GM19397 (cell line): ENCODE data around the gene CCDC158.
"Not testable (repeated sequence)": the region's sequence is repeated elsewhere in the genome, so short reads cannot be mapped to it uniquely, and the experiment has no call there.

Experiments used
- ATAC-seq: cut with Tn5 transposase; IDR thresholded peaks from one replicate; pipeline ENCODE4 v1.9.1; 2021; ENCODE audit warnings: mild to moderate bottlenecking, moderate library complexity; ENCODE audit not compliant: unreplicated experiment

Gene CCDC158

DNA sequence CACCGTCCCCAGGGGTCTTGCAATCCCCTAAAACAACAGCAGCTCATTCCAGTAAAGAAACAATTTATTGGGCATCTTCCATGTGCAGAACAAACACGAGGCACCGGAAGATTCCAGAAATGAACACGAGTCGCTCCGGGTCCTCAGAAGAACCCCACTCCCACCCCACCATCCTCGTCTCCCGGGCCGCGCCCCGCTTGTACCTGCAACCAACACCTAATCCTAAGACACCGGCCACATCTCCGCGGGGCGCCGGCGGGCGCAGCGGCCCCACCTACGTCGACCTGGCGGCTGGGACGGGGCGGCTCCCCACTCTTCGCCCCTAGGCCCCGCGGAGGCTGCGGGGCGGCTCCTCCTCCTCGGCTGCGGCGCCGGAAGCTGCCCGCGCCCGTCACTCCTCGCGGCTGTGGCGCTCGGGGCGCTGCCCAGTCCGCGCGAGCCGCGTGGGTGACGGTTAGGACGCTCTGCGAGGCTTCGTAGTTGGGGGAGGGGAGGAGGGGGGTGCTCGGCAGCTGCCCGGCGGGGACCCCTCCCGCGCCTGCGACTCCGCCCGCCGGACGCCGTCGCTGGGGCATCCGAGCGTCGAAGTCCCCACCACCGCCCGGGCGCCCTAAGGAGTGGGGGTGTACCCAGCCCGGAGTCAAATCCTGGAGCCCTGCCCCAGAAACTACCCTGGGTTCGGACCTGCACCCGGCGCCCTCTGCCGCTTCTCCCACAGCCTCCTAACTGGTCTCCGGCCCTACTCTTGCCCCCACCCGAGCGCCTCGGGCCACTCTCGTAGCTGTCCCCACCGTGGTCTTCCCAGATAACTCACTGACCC is at the start of gene CCDC158:
Gene CCDC158 (minus strand): TSS at position 380 of the 820 bp plus-strand sequence. CDS start 17,934 bp downstream, outside the sequence.
- no peak for ATAC-seq

GRCh38 chr4:76470532-76470931 is 49.6 kb upstream of the CCDC158 start:
- ATAC-seq: no peak

DNA sequence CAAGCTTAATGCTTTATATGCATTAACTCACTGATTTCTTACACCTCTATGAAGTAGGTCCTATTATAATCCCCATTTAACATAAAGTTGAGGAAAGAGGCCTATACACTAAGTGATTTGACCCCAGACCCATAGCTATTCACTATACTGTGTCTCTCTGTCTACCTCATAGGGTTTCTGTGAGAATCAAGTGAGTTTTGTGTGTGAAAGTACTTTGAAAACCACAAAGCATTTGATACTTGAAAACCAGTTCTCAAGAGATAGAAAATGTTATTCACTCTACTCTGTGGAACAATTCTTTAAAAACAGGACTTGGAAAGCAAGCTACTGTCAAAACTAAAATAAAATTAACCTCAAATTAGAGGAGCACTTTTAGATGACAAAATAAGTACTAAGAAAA is 49.1 kb upstream of the CCDC158 start:
- ATAC-seq: no peak

GRCh38 chr4:76463568-76463967 is 42.6 kb upstream of the CCDC158 start:
- ATAC-seq: no peak

- no peak for ATAC-seq
Measured at GRCh38 chr4:76459291-76459723, 38.4 kb upstream of the CCDC158 start.

DNA sequence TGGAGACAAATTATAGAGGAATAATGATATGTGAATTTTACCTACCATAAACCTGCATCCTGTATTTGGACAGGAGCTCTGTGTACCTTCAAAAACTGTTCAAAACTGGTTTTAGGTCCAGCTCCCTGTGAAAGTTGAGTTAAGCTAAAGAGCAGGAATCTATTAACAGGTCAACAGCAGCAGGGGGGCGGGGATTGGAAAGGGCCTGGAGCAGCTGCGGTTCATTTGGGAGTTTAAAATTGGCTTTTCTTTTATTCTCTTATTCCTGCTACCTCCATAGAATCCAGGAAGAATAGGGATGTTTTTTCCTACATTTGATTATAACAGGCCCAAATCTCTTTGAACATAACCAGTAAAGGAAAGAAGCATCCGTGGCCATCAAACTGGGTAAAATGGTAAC is 37.9 kb upstream of the CCDC158 start:
- ATAC-seq: no peak

GRCh38 chr4:76458297-76458696 is 37.4 kb upstream of the CCDC158 start:
- ATAC-seq: no peak

DNA sequence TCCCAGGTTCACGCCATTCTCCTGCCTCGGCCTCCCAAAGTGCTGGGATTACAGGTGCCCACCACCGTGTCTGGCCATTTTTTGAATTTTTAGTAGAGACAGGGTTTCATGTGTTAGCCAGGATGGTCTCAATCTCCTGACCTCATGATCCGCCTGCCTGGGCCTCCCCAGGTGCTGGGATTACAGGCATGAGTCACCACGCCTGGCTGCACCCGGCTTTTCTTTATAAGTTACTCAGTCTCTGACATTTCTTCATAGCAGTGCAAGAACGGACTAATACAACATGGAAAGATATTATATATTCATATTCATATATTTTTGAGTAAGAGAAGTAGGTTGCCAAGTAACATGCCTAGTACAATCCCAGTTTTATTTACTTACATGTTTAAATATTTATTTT is 36.9 kb upstream of the CCDC158 start:
- ATAC-seq: no peak

- not testable (repeated sequence) for ATAC-seq
Measured at GRCh38 chr4:76454073-76454472, 33.1 kb upstream of the CCDC158 start.

GRCh38 chr4:76453232-76453631 is 32.3 kb upstream of the CCDC158 start:
- ATAC-seq: no peak

DNA sequence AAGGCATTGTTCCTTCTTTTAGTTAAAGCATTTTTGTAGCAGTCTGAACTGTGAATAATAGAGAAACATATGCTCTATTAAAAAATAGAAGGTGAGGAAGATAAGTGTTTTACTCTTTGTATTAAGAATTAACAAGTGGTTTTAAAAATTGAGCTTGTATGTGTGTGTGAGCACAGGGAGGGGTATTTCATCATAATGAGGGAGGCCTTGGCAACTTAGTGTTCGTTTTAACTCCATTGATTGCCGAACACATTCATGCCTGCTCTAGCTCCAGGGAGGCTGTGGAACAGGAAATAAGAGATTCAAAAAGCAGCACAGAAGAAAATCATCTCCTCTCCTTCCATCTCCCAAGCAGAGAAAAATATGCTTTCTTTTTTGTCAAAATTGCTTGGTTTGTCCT is 28.9 kb upstream of the CCDC158 start:
- ATAC-seq: no peak

DNA sequence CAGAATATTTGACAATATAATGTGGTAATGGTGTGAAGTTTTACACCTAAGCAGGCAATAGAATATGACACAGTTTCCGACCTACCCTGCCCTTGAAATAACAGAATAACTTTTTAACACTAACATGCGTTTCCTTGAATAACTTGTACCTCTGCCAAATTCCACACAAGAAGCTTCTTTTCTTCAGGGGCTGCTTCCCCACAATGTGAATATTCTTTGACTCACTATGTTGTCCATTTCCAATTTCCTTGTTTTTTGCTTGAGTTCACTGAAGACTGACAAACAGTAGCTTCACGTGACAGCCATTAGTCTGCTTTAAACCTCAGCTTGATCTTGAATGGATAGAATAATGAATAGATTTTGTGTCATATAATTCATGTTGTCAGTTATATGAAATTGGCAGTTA is 28.4 kb upstream of the CCDC158 start:
- ATAC-seq: no peak

- ATAC-seq: no peak
Measured at GRCh38 chr4:76448211-76448610, 27.3 kb upstream of the CCDC158 start.

- no peak for ATAC-seq
Measured at GRCh38 chr4:76447393-76447851, 26.5 kb upstream of the CCDC158 start.

DNA sequence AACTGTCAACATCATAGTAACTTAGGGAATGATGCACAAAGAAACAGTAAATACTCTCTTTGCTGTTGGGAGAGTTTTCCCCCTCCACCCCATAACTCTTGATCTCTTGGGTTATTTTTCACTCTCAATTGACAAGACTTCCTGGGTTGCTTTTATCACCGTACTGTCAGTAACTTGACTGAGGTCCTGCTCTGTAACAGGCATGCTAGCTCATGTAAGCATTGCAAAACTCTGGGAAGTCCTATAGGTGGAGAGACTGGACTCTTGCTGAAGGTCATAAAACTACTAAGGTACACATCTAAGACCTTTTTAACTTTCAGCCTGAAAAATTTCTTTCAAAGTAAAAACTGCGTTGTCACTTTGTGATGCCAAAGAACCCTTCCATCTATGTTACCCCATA is 25.0 kb upstream of the CCDC158 start:
- ATAC-seq: no peak

DNA sequence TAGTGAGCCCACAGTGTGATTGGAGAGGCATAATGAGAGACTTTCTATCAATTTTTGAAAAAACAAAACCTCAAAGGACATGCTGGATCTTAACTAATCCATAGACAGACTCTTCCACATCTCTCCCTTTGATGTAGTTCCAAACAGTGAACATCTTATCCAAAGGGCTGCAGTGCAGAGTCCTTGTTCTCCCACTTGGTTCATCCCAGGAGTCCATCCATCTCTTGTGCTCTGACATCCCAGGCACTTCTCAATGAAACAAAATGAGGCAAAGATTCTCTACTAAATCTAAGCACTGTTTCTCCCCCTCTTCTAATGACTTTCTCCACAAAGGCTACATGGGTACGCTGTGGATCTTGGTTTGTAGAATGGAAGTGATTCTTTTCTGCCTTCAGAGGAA is 22.4 kb upstream of the CCDC158 start:
- ATAC-seq: no peak

DNA sequence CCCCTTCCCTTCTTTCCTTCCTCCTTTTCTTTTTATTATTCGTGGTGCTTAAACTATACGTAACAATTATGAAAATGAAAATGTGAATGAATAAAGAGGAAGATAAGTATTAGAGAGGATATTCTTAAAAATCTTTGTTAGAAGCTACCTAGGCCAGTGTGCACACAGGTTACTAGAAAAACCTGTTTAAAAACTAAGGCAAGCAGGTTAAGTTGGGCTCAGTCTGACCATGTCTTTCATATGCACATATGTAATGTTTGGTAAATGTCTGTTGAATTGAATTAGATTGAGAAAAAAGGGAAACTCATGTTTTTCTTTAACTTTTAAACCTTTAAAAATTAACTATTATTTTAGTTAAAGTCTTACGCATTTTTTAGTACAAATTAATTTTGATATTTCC is 21.9 kb upstream of the CCDC158 start:
- ATAC-seq: no peak

- no peak for ATAC-seq
Measured at GRCh38 chr4:76441881-76442280, 20.9 kb upstream of the CCDC158 start.

- ATAC-seq: no peak
Measured at GRCh38 chr4:76439491-76439890, 18.6 kb upstream of the CCDC158 start.

DNA sequence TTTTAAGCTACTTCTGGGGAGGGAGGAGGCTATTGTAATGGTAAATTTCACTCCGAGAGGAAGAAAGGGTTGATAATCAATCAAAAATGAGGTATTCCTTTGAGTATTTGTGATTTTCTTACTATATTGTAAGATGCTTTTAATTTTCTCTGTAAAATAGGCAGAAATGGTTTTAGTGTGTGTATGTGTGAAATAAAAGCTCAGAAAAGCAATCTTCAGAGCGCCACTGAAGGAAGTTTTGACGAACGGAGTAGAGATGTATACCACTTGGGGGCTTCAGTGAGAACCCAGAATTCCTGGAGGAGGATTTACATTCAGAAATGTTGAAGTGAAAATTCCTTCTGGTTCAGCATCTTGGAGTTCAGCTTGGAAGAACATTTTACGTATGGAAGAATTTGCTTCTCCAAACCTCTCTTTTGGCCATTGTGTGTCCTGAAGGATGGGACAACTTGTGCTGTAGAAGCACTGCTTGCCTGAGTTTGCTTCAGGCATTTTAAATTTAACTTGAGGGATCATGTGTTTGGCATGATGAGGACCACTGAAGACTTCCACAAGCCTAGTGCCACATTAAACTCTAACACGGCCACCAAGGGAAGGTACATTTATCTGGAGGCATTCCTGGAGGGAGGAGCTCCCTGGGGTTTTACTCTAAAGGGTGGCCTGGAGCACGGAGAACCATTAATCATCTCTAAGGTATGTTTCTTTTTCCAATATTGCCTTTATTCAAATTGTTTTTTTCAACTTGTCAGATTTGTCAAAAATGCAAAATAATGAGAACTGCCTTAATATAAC is 14.8 kb upstream of the CCDC158 start:
- ATAC-seq: no peak

- ATAC-seq: no peak
Measured at GRCh38 chr4:76434901-76435527, 14.1 kb upstream of the CCDC158 start, which contains the start of gene SHROOM3. SHROOM3 (plus strand) TSS chr4:76435229; CDS start chr4:76436053, 824 bp downstream.
